Gastroesophageal sphincter (tissue), 3 donors: ENCODE measurements around the gene EFCAB13.

Source experiments
- CTCF ChIP-seq, 4 experiments: fragments of 200-600 bp in 2 of 4; fragments of 450-650 bp in 2 of 4; sonication (generic) in 1 of 4; IDR thresholded peaks; one replicate each; pipeline ENCODE4 v1.5.1; 2017 to 2019; ENCODE audit warnings: antibody characterized with exemption in 4 of 4, mild to moderate bottlenecking in 2 of 4, moderate library complexity in 2 of 4
- POLR2A ChIP-seq, 2 donors: fragments of 450-650 bp; IDR thresholded peaks; one replicate each; pipeline ENCODE4 v1.6.1; 2017; ENCODE audit warnings: antibody characterized with exemption in 2 of 2, mild to moderate bottlenecking in 2 of 2, moderate library complexity in 1 of 2

DNA sequence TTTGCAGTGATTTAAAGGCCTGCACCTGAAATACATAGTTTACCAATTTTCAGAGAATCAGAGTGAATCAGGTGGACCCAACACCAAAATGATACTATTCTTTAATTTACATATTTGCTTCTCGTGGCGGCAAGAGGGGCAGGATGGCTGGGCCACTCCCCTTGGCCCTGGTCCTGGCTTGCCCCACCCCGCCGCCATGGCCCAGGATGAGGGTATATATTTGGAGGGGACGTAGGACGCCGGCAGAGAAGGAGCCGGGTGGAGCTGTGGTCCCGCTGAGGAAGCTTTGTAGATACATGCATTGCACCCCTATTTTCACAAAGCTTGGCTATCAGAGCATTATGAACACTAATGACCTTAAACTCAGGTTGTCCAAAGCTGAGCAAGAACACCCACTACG is 43.5 kb downstream of the EFCAB13 start:
- TF ChIP-seq CTCF (IDR thresholded peaks at IDR 0.05) = no peak
- TF ChIP-seq POLR2A (IDR thresholded peaks at IDR 0.05) = no peak
